Measurements from ENCODE around the gene DIDO1. TPM values are rescaled to one million over a fixed set of nuclear protein-coding genes. Genes with fewer than 3 reads are reported as not detected.

DIDO1 gene
- total RNA-seq, 2 donors from 2014 or later: 63.8 to 80.4 TPM

DNA sequence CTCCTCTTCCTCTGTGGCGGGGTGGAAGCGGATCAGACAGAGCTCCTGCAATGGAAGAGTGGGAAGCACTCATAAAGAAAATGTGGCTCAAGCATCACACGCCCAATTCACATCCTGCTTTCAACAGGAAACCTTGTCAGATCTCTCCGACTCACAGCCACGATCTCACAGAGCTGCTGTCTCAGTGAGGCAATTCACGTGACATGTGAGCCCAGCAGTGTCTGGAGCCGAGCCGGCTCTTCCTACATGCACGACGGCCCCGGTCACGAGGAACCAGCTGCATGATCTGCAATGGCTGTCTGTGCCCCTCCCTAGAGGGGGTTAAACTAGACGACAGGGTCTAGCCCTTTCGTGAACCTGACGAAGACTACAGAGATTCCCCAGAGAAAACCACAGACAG lies 35.2 kb downstream of the DIDO1 start:
- DNase-seq (ENCODE audit: low spot score): no peak
- Histone ChIP-seq H3K9me3 (no peaks in the 10 kb centered on the region), H3K27ac (no peak overlapping the region), H3K36me3 (peaks cover 88% of the 10 kb centered on the region), H3K4me1 (ENCODE audit: control insufficient read depth in 1 of 2, low read depth in 2 of 2) (no peaks in the 10 kb centered on the region), H3K27me3 (replicated peaks; ENCODE audit: insufficient read depth) (no peaks in the 10 kb centered on the region), H3K4me3 (no peak overlapping the region)
- TF ChIP-seq, protein P1, sequence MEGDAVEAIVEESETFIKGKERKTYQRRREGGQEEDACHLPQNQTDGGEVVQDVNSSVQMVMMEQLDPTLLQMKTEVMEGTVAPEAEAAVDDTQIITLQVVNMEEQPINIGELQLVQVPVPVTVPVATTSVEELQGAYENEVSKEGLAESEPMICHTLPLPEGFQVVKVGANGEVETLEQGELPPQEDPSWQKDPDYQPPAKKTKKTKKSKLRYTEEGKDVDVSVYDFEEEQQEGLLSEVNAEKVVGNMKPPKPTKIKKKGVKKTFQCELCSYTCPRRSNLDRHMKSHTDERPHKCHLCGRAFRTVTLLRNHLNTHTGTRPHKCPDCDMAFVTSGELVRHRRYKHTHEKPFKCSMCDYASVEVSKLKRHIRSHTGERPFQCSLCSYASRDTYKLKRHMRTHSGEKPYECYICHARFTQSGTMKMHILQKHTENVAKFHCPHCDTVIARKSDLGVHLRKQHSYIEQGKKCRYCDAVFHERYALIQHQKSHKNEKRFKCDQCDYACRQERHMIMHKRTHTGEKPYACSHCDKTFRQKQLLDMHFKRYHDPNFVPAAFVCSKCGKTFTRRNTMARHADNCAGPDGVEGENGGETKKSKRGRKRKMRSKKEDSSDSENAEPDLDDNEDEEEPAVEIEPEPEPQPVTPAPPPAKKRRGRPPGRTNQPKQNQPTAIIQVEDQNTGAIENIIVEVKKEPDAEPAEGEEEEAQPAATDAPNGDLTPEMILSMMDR (IDR thresholded peaks at IDR 0.05): no peak
- no peak for ATAC-seq (ENCODE audit: insufficient number of reproducible peaks, low FRiP score, low read depth)

DNA sequence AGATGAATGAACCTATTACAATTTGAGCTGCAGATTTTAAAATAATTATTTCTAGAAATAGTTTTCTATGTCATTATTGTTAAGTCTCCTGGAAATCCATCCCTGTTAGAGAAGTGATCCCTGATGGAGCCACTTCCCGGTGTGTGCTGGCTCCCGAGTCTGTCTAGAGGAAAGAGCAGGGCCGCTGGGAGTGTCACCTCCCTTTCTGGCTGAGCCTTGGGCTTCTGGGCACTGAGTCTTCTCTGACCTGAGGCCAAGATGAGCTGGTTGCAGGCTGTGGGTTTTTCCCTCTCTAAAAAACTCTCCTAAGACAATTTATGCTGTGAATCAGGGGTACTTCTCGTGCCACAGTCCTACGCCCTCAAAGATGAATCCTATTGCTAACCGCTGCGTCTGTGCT lies 35.9 kb downstream of the DIDO1 start:
- Histone ChIP-seq H3K4me3 (no peak overlapping the region), H3K4me1 (ENCODE audit: control insufficient read depth in 1 of 2, low read depth in 2 of 2) (no peaks in the 10 kb centered on the region), H3K36me3 (peaks cover 81% of the 10 kb centered on the region), H3K27ac (no peak overlapping the region), H3K9me3 (no peaks in the 10 kb centered on the region), H3K27me3 (replicated peaks; ENCODE audit: insufficient read depth) (no peaks in the 10 kb centered on the region)
- TF ChIP-seq, protein P1 (IDR thresholded peaks at IDR 0.05): no peak
- DNase-seq (ENCODE audit: low spot score) (no peak), ATAC-seq (ENCODE audit: insufficient number of reproducible peaks, low FRiP score, low read depth) (no peak)

DNA sequence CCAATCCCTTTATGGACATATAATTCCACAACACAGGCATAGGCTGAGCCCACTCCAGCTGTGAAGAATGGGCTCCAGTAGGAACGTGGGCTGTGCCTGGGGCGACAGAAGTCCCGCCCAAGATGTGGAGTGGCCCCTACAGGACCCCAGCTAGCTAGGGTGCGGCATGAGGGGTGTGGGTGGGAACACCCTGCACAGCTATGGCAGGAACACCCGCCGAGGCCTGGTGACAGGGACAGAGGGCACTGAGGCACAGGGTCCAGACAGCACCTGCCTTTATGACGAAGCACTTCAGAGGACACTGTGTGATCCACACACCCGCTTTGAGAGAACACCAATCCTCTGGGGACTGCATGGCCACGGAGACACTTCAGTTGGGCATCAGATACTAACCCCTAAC lies 36.4 kb downstream of the DIDO1 start:
- DNase-seq (ENCODE audit: low spot score) (no peak), ATAC-seq (ENCODE audit: insufficient number of reproducible peaks, low FRiP score, low read depth) (no peak)
- Histone ChIP-seq H3K4me1 (ENCODE audit: control insufficient read depth in 1 of 2, low read depth in 2 of 2) (no peaks in the 10 kb centered on the region), H3K36me3 (peaks cover 76% of the 10 kb centered on the region), H3K27me3 (replicated peaks; ENCODE audit: insufficient read depth) (no peaks in the 10 kb centered on the region), H3K9me3 (no peaks in the 10 kb centered on the region), H3K27ac (no peak overlapping the region), H3K4me3 (no peak overlapping the region)
- TF ChIP-seq, protein P1 (IDR thresholded peaks at IDR 0.05): no peak

DNA sequence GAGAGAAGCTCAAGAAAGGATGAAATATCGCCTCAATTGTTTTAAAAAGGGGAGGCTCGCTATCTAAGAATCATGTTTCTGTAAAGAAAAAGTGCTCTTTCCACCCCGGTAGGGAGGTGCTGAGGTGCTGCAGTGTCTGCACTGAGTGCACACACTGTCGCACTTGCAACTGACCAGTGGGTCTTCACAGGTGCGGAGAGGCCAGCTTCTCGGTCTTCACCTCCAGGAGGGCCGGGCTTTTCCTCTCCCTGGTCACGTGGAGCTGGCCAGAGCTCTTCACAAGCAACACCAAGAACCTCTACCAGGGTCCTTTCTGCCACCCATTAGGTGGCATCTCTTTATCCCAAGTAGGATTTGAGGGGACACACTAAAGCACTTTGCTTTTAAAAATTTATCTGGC lies 36.9 kb downstream of the DIDO1 start:
- Histone ChIP-seq H3K27ac (no peak overlapping the region), H3K9me3 (no peaks in the 10 kb centered on the region), H3K4me1 (ENCODE audit: control insufficient read depth in 1 of 2, low read depth in 2 of 2) (no peaks in the 10 kb centered on the region), H3K36me3 (peaks cover 73% of the 10 kb centered on the region), H3K27me3 (replicated peaks; ENCODE audit: insufficient read depth) (no peaks in the 10 kb centered on the region), H3K4me3 (no peak overlapping the region)
- ATAC-seq (ENCODE audit: insufficient number of reproducible peaks, low FRiP score, low read depth) (no peak), DNase-seq (ENCODE audit: low spot score) (no peak)
- TF ChIP-seq, protein P1 (IDR thresholded peaks at IDR 0.05): no peak

DNA sequence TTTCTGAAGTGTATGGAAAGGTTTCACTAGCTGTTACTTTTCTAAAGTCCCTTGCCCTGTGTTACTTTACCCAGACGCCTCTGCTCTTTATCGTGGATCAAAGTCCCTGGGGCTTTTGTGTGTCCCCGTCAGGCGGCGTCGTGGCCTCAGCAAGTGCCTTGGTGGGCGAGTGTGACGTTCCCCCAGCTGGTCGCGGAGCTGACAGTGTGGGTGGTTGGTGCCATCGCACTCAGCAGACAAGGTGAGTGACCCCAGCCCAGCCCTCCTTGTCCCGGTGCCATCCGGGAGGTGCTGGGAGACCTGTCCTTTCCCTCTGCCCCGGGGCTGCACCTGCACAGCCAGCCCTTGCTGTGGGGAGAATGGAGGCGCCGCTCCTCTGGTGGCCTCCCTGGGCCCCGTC lies 37.4 kb downstream of the DIDO1 start:
- H3K27ac ChIP-seq: no peak overlapping the region
- peaks cover 68% of the 10 kb centered on the region for H3K36me3 ChIP-seq
- H3K27me3 ChIP-seq (replicated peaks; ENCODE audit: insufficient read depth): no peaks in the 10 kb centered on the region
- H3K4me1 ChIP-seq (ENCODE audit: control insufficient read depth in 1 of 2, low read depth in 2 of 2): no peaks in the 10 kb centered on the region
- TF ChIP-seq, protein P1 (IDR thresholded peaks at IDR 0.05): no peak
- DNase-seq (ENCODE audit: low spot score) (no peak), ATAC-seq (ENCODE audit: insufficient number of reproducible peaks, low FRiP score, low read depth) (no peak)
- no peaks in the 10 kb centered on the region for H3K9me3 ChIP-seq
- no peak overlapping the region for H3K4me3 ChIP-seq

Measured in thoracic aorta (tissue), 2 donors.